ENCODE measurements around the gene NAGS.

DNA sequence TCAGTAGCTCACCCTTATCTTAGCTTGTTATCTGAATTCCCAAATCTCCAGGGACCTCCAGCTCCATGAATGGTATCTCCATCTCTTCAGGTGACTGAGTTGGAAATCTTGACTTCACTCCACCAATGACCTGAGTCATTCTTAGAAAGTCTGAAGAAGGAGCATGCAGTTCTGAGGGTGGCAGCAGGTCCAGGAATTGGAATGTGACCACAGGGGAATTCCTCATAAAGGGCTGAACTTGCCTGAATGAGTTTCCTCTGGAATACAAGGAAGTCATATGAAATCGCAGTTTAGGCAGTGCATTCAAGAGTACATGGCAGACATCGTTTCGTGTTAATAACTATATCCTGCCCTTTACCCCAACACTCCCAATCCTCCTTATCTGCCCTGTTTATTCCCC lies 38.1 kb upstream of the NAGS start:
- no peak for TF ChIP-seq MYC (IDR thresholded peaks at IDR 0.05; ENCODE audit: insufficient read depth, insufficient read length, insufficient replicate concordance, low read length, severe bottlenecking)
- TF ChIP-seq, protein P1, sequence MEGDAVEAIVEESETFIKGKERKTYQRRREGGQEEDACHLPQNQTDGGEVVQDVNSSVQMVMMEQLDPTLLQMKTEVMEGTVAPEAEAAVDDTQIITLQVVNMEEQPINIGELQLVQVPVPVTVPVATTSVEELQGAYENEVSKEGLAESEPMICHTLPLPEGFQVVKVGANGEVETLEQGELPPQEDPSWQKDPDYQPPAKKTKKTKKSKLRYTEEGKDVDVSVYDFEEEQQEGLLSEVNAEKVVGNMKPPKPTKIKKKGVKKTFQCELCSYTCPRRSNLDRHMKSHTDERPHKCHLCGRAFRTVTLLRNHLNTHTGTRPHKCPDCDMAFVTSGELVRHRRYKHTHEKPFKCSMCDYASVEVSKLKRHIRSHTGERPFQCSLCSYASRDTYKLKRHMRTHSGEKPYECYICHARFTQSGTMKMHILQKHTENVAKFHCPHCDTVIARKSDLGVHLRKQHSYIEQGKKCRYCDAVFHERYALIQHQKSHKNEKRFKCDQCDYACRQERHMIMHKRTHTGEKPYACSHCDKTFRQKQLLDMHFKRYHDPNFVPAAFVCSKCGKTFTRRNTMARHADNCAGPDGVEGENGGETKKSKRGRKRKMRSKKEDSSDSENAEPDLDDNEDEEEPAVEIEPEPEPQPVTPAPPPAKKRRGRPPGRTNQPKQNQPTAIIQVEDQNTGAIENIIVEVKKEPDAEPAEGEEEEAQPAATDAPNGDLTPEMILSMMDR (IDR thresholded peaks at IDR 0.05 in 2 of 3, conservative IDR thresholded peaks at IDR 0.05 in 1 of 3; ENCODE audit: control insufficient read depth in 2 of 3, extremely low read depth in 1 of 3, insufficient read depth in 1 of 3, low read depth in 3 of 3, low read length in 3 of 3) = no peak
- TF ChIP-seq EZH2 (IDR thresholded peaks at IDR 0.05; ENCODE audit: borderline replicate concordance, control insufficient read depth, low read depth, low read length) = no peak
- no peak for TF ChIP-seq CBX5 (IDR thresholded peaks at IDR 0.05; ENCODE audit: low read depth)
- TF ChIP-seq CHD2 (IDR thresholded peaks at IDR 0.05; ENCODE audit: borderline replicate concordance, low read depth, low read length) = no peak
- TF ChIP-seq BRCA1 (IDR thresholded peaks at IDR 0.05; ENCODE audit: low read depth, low read length) = no peak

Data from GM12878 (cell line).